HG03520 (cell line): ENCODE data around the gene SRP68.

ENCODE experiments used
- ATAC-seq: cut with Tn5 transposase; IDR thresholded peaks from one replicate; pipeline ENCODE4 v1.9.1; 2021; ENCODE audit warnings: mild to moderate bottlenecking, moderate library complexity; ENCODE audit not compliant: unreplicated experiment

SRP68 gene

GRCh38 chr17:76000755-76001521 lies 71.4 kb downstream of the SRP68 start, which contains the start of gene CDK3:
TSS of gene CDK3 (plus strand) at chr17:76000855. CDS start at chr17:76001426, 571 bp downstream.
- no peak for ATAC-seq

- no peak for ATAC-seq
Observed at GRCh38 chr17:76000016-76000754, 72.1 kb downstream of the SRP68 start.

GRCh38 chr17:75998327-75998795 lies 74.0 kb downstream of the SRP68 start:
- no peak for ATAC-seq

- ATAC-seq, result no peak
Observed at GRCh38 chr17:75996665-75997590, 75.4 kb downstream of the SRP68 start.

GRCh38 chr17:75995385-75995925 lies 76.9 kb downstream of the SRP68 start:
- no peak for ATAC-seq

GRCh38 chr17:75994802-75995370 lies 77.4 kb downstream of the SRP68 start:
- ATAC-seq, result no peak

- no peak for ATAC-seq
Observed at GRCh38 chr17:75991396-75991795, 80.9 kb downstream of the SRP68 start.
